ENCODE measurements around the gene GTF2IRD1.
A peak's percentile ranks its signal among the peaks of the same experiment; 100 is the strongest.
"Not testable (repeated sequence)": the region's sequence is repeated elsewhere in the genome, so short reads cannot be mapped to it uniquely, and the experiment has no call there.

GTF2IRD1 gene

GRCh38 chr7:74604326-74605020 is 150.8 kb downstream of the GTF2IRD1 start:
- intact Hi-C loops (cut with DNase I) = no loop called here
- peak in 2 of 42 donors; percentile 11 to 47 for DNase-seq

GRCh38 chr7:74606101-74606908 is 152.6 kb downstream of the GTF2IRD1 start:
- DNase-seq = peak; percentile 7 to 72 (median 43)
- intact Hi-C loops (cut with DNase I) = no loop called here

GRCh38 chr7:74606909-74607510 is 153.3 kb downstream of the GTF2IRD1 start:
- no peak for DNase-seq
- intact Hi-C loops (cut with DNase I) = no loop called here

DNA sequence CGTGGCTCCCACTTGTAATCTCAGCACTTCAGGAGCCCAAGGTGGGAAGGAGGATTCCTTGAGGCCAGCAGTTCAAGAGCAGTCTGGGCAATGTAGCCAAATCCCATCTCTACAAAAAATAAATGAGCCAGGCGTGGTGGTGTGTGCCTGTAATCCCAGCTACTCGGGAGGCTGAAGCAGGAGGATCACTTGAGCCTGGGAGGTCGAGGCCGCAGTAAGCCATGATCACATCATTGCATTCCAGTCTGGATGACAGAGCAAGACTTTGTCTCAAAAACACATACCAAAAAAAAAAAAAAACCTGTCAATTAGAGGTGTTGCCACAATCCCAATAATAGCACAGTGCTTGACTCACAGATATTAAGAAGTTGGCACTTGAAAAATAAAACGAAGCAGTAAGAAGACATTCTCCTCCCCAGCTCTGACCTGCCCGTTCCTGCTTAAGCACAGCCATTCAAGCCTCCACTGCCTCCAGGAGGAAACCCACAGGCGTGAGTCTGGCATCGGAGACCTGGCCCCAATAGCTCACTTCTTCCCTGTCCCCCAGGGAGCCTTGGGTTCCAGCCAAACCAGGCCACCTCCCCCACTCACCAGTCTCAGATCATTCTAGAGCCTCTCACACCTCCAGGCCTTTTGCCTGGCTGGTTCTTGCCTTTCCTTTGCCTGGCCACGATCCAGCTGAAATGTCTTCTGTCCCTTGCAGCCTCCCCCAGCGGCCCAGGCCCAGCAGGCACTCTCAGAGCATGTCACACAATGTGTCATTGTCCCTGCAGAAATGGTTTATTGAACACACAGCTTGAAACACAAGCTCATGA is 158.5 kb downstream of the GTF2IRD1 start:
- intact Hi-C loops (cut with DNase I) = no loop called here
- DNase-seq = peak in 39 of 42 donors; percentile 10 to 69 (median 39)

- no peak for DNase-seq
- intact Hi-C loops (cut with DNase I) = no loop called here
These were observed 162.5 kb downstream of the GTF2IRD1 start for GRCh38 chr7:74615933-74616780.

DNA sequence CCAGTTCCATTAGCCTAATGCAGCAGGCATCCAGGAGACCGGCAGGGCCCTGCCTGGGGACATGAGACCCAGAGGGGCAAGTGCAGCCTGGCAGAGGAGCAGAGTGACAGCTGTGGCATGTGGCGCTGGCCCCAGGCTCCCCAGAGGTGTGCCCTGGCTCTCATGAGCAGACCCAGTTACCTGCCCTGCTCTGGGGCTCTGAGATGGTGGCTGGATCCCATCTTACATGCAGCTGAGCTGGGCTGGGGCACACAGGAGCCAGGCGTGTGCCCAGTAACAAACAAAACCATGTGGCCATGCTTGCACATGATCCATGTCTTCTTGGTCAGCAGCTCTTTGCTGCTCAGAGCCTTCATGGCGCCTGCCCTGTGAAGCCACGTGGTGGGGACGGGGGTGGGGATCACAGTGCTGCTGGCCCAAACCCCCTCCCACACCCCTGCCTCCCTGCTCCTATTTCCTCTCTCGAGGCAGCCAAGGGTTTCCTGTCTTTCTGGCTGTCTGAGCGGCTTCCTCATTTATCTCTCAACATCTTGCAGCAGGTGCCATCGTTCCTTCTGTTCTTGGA is 163.6 kb downstream of the GTF2IRD1 start:
- intact Hi-C loops (cut with DNase I) = no loop called here

GRCh38 chr7:74619235-74619860 is 165.6 kb downstream of the GTF2IRD1 start:
- intact Hi-C loops (cut with DNase I) = no loop called here
- no peak for DNase-seq

More for the DNA sequence above, 163.6 kb downstream of the GTF2IRD1 start:
- peak in 37 of 42 donors; percentile 10 to 59 (median 35) for DNase-seq

GRCh38 chr7:74622228-74622749 is 168.6 kb downstream of the GTF2IRD1 start:
- intact Hi-C loops (cut with DNase I) = no loop called here
- DNase-seq = no peak

GRCh38 chr7:74623135-74623534 is 169.4 kb downstream of the GTF2IRD1 start:
- DNase-seq = no peak
- intact Hi-C loops (cut with DNase I) = no loop called here

- DNase-seq = no peak
- intact Hi-C loops (cut with DNase I) = no loop called here
These were observed 171.7 kb downstream of the GTF2IRD1 start for GRCh38 chr7:74625446-74625845.

GRCh38 chr7:74627661-74628411 is 174.1 kb downstream of the GTF2IRD1 start:
- intact Hi-C loops (cut with DNase I) = no loop called here
- peak in 21 of 42 donors; percentile 19 to 60 (median 24) for DNase-seq

GRCh38 chr7:74632505-74632904 is 178.8 kb downstream of the GTF2IRD1 start:
- intact Hi-C loops (cut with DNase I) = no loop called here
- DNase-seq = no peak

GRCh38 chr7:74633451-74633921 is 179.8 kb downstream of the GTF2IRD1 start:
- intact Hi-C loops (cut with DNase I) = no loop called here
- DNase-seq = no peak

DNA sequence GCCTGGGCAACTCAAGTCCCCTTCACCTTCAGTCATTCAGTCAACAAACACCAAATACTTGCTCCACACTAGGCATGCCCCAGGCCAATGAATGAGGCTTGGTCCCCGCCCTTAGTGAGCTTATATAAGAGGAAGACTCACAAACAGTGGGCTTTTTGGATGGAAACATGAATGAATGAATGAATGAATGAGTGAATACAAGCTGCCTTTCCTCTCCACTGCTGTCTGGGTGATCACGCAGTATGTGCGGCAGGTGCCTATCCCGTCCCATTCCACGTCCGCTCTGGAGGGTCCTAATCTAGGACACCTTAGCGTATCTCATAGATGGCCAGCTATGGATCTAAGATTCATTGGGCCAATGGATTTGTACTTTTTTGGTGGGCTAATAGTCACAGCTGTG is 184.0 kb downstream of the GTF2IRD1 start:
- intact Hi-C loops (cut with DNase I) = no loop called here
- DNase-seq = no peak

DNA sequence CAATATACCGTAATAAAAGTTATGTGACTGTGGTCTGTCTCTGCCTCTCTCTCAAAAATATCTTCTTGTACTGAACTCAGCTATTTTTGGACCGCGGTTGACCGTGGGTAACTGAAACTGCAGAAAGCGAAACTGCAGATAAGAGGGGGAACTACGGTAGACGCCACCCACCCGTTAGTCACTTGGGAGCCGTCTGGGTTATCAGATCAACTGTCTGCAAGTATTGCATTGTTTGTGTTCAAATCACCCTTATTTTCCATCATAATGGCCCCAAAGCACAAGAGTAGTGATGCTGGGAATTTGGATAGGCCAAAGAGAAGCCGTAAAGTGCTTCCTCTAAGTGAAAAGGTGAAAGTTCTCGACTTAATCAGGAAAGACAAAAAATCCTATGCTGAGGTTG is 196.3 kb downstream of the GTF2IRD1 start:
- intact Hi-C loops (cut with DNase I) = loop anchor here (10.0 kb wide), 1 partner anchor 195 kb away; the partner anchor contains the start of gene GTF2IRD1
- DNase-seq = peak in 12 of 42 donors; percentile 13 to 58 (median 29)

DNA sequence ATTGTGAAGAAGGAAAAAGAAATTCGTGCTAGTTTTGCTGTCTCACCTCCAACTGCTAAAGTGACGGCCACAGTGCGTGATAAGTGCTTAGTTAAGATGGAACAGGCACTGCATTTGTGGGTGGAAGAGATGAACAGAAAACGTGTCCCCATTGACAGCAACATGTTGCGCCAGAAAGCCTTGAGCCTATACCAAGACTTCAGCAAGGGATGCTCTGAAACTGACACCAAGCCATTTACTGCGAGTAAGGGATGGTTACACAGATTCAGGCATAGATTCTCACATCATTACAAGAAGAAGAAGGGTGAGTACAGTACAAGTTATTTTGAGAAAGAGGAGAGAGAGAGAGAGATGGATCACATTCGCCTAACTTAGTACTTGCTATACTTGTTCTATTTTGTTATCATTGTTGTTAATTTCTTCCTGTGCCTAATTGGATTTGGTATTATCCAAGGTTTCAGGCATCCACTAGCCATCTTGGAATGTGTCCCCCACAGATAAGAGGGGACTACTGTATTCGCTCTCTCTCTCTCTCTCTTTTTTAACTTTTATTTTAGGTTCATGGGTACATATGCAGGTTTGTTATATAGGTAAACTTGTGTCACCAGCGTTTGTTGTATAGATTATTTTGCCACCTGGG is 196.9 kb downstream of the GTF2IRD1 start:
- DNase-seq = not testable (repeated sequence)
- intact Hi-C loops (cut with DNase I) = loop anchor here (10.0 kb wide), 1 partner anchor 196 kb away; the partner anchor contains the start of gene GTF2IRD1

Data from head of caudate nucleus (tissue), 42 donors.